ENCODE results near the gene ARHGEF16.

DNA sequence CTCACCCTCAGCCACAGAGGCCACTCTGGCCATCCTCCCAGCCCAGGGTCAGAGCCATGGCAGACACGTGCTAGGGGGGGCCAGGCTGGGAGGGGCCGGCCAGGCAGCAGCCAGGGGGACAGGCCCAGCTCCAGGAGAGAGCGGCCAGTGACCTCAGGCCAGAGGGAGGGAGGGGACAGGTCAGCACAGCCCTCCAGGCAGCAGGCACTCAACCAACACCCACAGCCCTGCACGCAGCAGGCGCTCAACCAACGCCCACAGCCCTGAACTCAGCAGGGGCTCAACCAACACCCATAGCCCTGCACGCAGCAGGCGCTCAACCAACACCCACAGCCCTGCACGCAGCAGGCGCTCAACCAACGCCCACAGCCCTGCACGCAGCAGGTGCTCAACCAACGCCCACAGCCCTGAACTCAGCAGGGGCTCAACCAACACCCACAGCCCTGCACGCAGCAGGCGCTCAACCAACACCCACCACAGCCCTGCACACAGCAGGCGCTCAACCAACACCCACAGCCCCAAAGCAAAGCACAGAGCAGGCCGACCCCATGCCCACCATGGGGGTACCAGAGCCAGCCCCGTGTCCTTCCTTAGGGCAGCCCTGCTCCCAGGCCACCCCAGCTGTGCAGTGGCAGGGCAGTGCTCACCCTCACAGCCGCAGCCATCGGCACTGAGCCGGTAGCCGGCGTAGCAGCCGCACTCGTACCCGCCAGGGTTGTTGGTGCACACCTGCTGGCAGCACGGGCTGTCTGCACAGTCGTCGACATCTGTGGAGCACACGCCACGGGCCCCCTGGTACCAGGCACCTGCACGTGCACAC is 55.9 kb downstream of the ARHGEF16 start:
- TF ChIP-seq, protein P1, sequence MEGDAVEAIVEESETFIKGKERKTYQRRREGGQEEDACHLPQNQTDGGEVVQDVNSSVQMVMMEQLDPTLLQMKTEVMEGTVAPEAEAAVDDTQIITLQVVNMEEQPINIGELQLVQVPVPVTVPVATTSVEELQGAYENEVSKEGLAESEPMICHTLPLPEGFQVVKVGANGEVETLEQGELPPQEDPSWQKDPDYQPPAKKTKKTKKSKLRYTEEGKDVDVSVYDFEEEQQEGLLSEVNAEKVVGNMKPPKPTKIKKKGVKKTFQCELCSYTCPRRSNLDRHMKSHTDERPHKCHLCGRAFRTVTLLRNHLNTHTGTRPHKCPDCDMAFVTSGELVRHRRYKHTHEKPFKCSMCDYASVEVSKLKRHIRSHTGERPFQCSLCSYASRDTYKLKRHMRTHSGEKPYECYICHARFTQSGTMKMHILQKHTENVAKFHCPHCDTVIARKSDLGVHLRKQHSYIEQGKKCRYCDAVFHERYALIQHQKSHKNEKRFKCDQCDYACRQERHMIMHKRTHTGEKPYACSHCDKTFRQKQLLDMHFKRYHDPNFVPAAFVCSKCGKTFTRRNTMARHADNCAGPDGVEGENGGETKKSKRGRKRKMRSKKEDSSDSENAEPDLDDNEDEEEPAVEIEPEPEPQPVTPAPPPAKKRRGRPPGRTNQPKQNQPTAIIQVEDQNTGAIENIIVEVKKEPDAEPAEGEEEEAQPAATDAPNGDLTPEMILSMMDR (IDR thresholded peaks at IDR 0.05 in 4 of 5, conservative IDR thresholded peaks at IDR 0.05 in 1 of 5), result no peak
- no peak for TF ChIP-seq POLR2A (IDR thresholded peaks at IDR 0.05)

All from gastrocnemius medialis (tissue), 4 donors.